Measurements from ENCODE around the gene HOXD13.

GRCh38 chr2:176092270-176093144, at the start of gene HOXD13:
- TF ChIP-seq EZH2 (IDR thresholded peaks at IDR 0.05; ENCODE audit: borderline replicate concordance, insufficient read depth, low read length, poor library complexity, severe bottlenecking) = peak; percentile 9
- no peak for TF ChIP-seq TAF1 (IDR thresholded peaks at IDR 0.05; ENCODE audit: low read depth)
- TF ChIP-seq CTCF (IDR thresholded peaks at IDR 0.05; ENCODE audit: poor library complexity, severe bottlenecking) = no peak
